Hippocampal formation (tissue), 2 donors: Measurements from ENCODE around the gene SNRK.

ENCODE experiments used
- DNase-seq, 2 donors: peaks; one replicate each; lab custom pipeline; 2025; lab: John Stamatoyannopoulos, UW

Gene SNRK

GRCh38 chr3:43307649-43308048, 21.3 kb downstream of the SNRK start:
- no peak for DNase-seq

- DNase-seq: no peak
Observed at GRCh38 chr3:43309372-43310305, 23.3 kb downstream of the SNRK start.

GRCh38 chr3:43316783-43317460, 30.6 kb downstream of the SNRK start:
- no peak for DNase-seq

DNA sequence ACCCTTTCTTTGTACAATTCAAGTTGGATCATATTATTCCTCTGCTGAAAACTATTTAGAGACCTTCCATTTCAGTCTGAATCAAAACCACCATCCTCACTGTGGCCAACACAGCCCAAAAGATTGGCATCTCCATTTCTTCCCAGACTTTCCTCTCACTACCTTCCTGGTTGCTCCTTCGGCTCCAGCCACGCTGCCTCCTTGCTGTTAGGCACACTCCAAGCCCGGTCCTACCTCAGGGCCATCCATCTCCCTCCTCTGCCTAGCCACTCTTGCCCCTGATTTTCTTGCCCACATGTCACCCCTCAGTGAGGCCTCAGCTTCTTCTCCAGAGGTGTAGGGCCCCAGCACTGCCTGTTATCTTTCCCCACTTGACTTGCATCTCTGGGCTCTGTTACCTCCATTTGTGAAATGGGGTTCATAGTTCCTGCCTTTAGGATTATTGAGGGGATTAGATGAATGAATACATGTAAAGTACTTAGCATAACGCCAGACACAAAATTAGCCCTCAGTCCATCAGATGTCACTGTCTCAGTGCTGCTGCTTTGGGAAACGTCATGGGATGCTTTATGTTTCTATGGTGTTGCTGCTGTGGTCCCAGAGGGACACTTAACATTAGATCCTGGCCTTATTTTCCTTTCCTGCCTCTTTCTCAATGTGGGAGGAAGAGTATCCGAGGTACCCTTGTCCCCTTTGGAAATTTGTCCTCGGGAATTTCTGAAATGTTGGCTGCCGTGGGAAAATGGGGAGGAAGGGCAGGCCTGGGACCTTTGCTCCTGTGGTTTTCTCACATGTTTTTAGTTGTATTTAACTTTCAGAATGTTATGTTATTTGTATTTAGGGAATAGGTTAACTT, 31.3 kb downstream of the SNRK start:
- DNase-seq: no peak

- no peak for DNase-seq
Observed at GRCh38 chr3:43319376-43319775, 33.0 kb downstream of the SNRK start.

DNA sequence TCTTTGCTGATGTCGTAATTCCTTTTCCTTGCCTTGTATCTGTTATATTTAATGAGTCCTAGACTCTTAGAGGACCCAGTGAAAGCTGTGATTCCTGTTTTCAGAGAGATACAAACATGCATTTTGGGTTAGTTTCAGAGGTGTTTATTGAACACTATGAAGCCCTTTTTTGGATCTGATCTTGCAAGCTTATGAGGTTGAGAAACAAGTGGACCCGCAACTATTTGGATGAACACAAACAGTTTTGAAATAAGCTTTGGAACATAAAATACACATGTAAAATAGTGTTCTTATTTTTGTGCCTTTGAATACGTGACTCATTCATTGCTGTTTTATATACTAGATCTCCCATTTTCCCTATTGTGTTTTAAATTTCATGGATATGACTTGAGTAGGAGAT, 33.5 kb downstream of the SNRK start:
- no peak for DNase-seq

DNA sequence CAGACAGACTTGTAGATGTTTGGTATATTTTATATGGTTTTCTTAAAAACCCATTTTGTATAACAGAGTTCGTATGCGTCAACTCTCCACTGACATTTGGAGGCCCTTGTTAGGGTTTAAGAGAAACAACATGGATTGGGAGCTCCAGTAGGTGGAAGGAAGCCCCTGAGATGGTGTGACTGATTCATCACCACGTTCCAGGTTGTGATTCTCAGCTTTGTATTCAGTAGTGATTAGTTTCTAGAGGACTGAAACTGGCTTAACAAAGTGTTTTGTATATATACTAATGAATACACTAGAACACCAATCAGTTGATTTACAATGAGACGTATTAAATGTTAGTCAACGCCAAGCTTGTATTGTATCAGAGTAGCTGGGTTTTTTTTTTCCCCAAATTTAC, 33.9 kb downstream of the SNRK start:
- DNase-seq: no peak

DNA sequence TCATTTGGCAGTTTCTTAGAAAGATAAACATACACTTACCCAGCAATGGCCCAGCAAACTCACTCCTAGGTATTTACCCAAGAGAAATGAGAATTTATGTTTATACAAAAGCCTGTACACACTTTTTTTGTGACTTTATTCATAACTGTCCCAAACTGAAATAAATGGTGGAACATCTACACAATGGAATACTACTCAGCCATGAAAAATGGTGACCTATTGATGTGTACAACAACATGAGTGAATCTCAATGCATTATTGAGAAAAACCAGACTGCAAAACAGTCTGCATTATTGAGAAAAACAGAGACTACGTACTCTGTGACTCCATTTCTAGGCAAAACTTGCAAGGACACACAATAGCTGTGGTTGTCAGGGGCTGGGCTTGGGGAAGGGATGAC, 37.2 kb downstream of the SNRK start:
- no peak for DNase-seq

DNA sequence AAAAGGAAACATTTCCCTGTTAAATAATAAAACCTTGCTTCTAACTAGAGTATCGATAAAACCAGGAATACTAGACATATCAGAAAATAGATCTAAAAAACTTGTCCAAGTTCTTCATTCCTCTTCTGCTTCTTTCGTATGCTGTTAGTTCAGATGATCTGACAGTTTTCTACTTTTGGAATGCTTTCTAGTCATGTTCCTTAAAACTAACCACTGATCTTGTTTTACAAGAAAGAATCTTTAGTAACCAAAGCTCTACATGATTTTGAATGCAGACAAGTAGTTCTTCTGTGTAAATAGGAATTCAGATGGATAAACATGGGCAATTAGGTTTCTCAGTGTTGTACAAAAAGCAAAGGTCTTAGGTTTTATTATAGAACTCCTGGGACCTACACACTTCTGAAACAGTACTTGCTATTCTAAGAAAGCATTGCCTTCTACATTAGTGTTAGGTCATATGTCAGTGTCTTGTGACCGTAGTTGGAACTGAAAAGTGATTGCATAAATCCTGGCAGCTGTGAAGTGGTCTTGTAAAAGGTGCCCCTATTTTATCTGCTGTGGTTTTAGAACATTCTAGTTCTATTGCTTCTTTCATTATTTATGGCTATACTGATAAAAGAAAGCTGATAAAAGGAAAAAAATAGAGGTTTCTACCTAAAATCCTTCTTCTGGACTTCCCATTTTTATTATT, 40.7 kb downstream of the SNRK start:
- peak in 1 of 2 donors; percentile 23 for DNase-seq

DNA sequence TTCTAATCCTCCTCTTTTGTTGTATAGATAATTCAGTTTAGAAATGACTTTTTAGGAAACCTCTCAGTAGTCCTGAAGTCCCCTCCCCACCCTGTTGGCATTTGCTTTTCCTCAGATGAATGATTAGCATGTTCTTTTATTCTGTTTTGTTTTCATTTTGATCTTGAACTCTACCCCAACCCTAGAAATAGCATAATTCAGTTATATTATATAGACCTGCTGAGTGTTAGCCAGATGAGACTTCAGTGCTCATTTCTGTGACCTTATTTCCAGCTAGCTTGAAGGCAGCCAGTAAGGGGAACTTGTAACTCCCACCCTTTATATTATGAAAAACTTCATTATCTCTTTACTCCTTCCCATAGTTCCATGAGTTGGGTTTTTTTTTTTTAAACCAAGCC, 41.2 kb downstream of the SNRK start:
- DNase-seq: no peak

GRCh38 chr3:43328653-43329052, 42.3 kb downstream of the SNRK start:
- DNase-seq: no peak

GRCh38 chr3:43330981-43331380, 44.6 kb downstream of the SNRK start:
- no peak for DNase-seq

DNA sequence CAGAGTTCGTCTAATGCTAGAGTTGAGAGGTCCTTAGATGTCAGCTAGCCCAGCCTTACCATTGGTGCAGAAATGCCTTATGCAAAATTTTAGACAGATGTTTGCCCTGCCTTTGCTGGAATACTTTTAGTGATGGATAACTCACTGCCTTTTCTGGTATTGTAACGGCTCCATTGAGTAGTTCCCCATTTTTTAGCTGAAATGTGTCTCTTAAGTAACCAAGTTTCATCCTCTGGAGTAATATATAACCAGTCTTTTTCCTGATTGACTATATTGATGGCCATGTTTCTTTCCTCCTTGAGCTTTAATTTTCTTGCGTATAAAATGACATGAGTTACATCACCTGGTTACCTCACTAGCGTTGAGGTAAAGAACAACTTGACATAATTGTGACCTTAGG, 45.0 kb downstream of the SNRK start:
- no peak for DNase-seq

GRCh38 chr3:43334976-43335375, 48.6 kb downstream of the SNRK start:
- DNase-seq: no peak

DNA sequence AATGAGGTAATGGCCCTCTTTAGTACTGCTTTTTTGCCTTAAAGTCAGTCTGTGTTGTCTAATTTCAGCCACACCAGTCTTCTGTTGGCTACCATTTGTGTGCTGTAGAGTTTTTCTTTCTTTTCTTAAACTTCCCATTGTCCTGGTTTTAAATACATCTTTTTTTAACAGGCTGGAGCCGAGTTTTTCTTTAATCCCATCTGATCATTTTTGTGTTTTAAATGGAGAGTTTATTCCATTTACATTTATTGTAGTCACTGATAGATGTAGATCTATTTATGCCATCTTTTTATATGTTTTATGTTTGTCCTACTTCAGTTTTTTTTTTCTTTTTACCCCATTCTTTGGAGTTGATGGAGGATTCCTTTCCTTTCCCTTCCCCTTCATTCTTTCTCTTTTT, 49.5 kb downstream of the SNRK start:
- DNase-seq: no peak

DNA sequence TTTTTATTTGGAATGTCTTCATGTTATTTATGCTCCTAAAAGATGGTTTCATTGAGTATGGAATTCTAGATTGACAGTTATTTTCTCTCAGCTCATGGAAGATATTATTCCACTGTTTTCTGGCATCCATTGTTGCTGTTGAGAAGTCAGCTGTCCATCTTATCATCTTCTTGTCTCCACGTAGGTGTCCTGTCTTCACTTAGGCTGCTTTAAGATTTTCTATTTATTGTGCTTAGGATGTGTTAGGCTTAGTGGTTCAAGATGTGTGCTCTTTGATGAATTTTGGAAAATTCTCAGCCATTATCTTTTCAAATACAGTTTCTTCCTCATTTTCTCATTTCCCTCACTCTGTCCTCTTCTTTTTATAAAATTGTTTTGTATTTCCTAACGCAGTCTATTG, 52.0 kb downstream of the SNRK start:
- no peak for DNase-seq

DNA sequence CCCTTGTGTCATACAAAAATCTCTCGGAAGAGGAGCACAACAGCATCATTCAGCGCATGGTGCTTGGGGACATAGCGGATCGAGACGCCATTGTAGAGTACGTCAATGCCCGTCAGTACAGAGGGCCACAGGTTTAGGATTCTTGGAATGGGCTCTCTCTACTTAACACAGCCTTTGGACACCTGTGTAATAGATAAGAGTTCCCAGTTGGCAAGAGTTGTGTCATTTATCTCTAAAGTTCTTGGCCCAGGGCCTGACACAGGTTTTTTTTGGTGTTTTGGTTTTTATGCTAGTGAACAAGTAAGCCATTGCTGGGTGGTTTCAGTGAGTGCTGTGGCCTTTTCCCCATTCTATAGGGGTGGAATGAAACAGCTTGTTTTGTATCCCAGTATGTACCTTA, 54.1 kb downstream of the SNRK start:
- no peak for DNase-seq

DNA sequence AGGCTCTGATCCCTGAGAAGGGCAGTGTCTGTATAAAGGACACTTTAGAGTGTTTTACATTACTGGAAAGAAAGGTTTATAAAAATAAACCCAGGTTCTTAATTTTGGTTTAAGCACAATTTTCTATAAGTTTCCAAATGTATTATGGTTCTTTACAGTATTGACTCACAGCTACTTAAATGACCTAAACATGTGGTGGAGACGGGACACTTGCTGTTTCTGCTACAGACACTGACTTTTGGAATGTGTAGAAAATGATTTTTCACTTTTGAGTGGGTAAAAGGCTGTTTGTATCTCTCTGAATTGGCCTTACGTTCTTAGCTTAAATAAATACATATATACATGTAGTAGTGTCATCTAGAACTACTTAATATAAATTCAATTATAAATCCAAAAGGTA, 55.4 kb downstream of the SNRK start:
- no peak for DNase-seq

DNA sequence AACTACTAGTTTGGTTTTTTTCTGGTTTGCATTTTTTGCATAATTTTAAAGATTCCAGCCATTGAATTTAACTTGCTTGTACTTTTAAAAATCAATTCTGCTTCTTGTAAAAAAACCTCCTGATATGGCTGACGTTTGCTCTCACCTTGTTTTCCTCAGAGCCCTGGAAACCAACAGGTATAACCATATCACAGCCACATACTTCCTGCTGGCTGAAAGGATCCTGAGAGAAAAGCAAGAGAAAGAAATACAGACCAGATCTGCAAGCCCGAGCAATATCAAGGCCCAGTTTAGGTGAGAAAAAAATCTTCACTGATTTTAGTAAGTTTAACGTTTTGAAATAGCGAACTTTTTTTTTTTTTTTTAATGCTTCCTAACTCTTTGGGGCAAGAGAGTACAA, 56.8 kb downstream of the SNRK start:
- no peak for DNase-seq

GRCh38 chr3:43343815-43344214, 57.5 kb downstream of the SNRK start:
- DNase-seq: no peak

DNA sequence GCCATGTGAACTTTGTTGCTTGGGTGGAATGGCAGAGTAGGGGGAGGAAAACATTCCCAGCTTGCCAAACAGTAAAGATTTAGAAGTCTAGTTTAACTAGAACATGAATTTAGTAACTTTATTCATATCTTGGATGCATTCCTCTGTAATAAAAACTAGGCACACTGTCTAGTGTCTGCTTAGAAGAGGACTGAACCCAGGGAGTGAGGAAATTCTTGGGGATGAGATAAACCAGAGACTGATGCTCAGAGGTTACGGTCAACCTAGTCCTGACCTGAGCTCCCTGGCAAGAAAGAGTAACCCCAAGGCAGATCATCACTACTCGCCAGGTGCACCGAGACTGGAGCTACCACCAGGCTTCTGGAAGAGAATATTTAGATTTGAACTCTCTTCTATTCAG, 58.2 kb downstream of the SNRK start:
- DNase-seq: no peak

- DNase-seq: no peak
Observed at GRCh38 chr3:43345246-43345645, 58.9 kb downstream of the SNRK start.
